NCI-H1694 (cell line): Measurements from ENCODE around the gene ZNF345.
A peak's percentile ranks its signal among the peaks of the same experiment; 100 is the strongest.

Experiments used
- DNase-seq: peaks from one replicate; lab custom pipeline; 2025; lab: John Stamatoyannopoulos, UW

The ZNF345 gene

GRCh38 chr19:36850559-36851442, at the start of gene ZNF345:
ZNF345 (plus strand) TSS chr19:36850876; CDS start chr19:36876831, 25,955 bp downstream.
- peak; percentile 84 for DNase-seq

GRCh38 chr19:36805364-36805763, 45.3 kb upstream of the ZNF345 start:
- DNase-seq: no peak

GRCh38 chr19:36807029-36807428, 43.6 kb upstream of the ZNF345 start:
- no peak for DNase-seq

GRCh38 chr19:36819130-36819630, 31.5 kb upstream of the ZNF345 start:
- DNase-seq: no peak

GRCh38 chr19:36821758-36822157, 28.9 kb upstream of the ZNF345 start:
- DNase-seq: no peak

GRCh38 chr19:36833430-36833829, 17.2 kb upstream of the ZNF345 start:
- no peak for DNase-seq

GRCh38 chr19:36837176-36837905, 13.3 kb upstream of the ZNF345 start:
- no peak for DNase-seq

GRCh38 chr19:36837906-36838783, 12.5 kb upstream of the ZNF345 start, which contains the start of gene ZNF790:
ZNF790 (minus strand) TSS chr19:36838387; CDS start chr19:36825619, 12,768 bp downstream.
- peak; percentile 0 for DNase-seq

GRCh38 chr19:36838784-36839324, 11.8 kb upstream of the ZNF345 start:
- no peak for DNase-seq

- no peak for DNase-seq
Observed at GRCh38 chr19:36847968-36848367, 2.7 kb upstream of the ZNF345 start.

- DNase-seq: peak; percentile 45
Observed at GRCh38 chr19:36849701-36850558, 746 bp upstream of the ZNF345 start.

GRCh38 chr19:36851898-36852297, 1.2 kb downstream of the ZNF345 start:
- no peak for DNase-seq

GRCh38 chr19:36876993-36877938, 26.6 kb downstream of the ZNF345 start:
- DNase-seq: no peak

- DNase-seq: no peak
Observed at GRCh38 chr19:36891768-36892357, 41.2 kb downstream of the ZNF345 start.

GRCh38 chr19:36894849-36895383, 44.2 kb downstream of the ZNF345 start:
- no peak for DNase-seq

- no peak for DNase-seq
Observed at GRCh38 chr19:36898422-36898821, 47.7 kb downstream of the ZNF345 start.

GRCh38 chr19:36915992-36916830, 65.5 kb downstream of the ZNF345 start, which contains the start of the genes ZNF568 and ZNF829:
ZNF568 (plus strand) TSS chr19:36916332; CDS start chr19:36922771, 6,439 bp downstream.
ZNF829 (minus strand) TSS chr19:36916291; CDS start chr19:36915167, 1,124 bp downstream.
- no peak for DNase-seq
